CD4-positive, alpha-beta memory T cell (primary cell): Measurements from ENCODE around the gene SHANK3. TPM values are rescaled to one million over a fixed set of nuclear protein-coding genes. Genes with fewer than 3 reads are reported as not detected.

Experiments
- CTCF ChIA-PET: fragments of 350-600 bp; sonication (Branson Sonifier 250); formaldehyde crosslinking; loops from one replicate; lab custom pipeline; 2021; ENCODE audit warnings: inconsistent platforms; ENCODE audit not compliant: partially characterized antibody; lab: Charles Lee
- POLR2A ChIA-PET: fragments of 350-600 bp; sonication (Branson Sonifier 250); formaldehyde crosslinking; loops from one replicate; lab custom pipeline; 2021; ENCODE audit not compliant: partially characterized antibody; lab: Charles Lee
- DNase-seq, 5 donors: peaks; one replicate each; pipeline versions ENCODE4 v3.0.0 to v3.0.0-alpha.2; 2020 to 2022; ENCODE audit warnings: mixed read lengths in 1 of 5
- H3K27ac ChIP-seq: one replicate; pipeline ENCODE4 v1.7.0; 2013; ENCODE audit warnings: low read depth, low read length
- H3K27me3 ChIP-seq: 2 replicates; pipeline ENCODE4 v1.7.0; 2013; ENCODE audit warnings: mild to moderate bottlenecking, low read length, moderate library complexity; ENCODE audit not compliant: insufficient read depth
- H3K36me3 ChIP-seq: 2 replicates; pipeline ENCODE4 v1.7.0; 2013; ENCODE audit warnings: mild to moderate bottlenecking, low read length, moderate library complexity; ENCODE audit not compliant: insufficient read depth
- H3K4me1 ChIP-seq: 2 replicates; pipeline ENCODE4 v1.7.0; 2013; ENCODE audit warnings: mild to moderate bottlenecking, low read length, moderate library complexity; ENCODE audit not compliant: insufficient read depth
- H3K4me3 ChIP-seq, 2 donors: one replicate each; pipeline ENCODE4 v1.7.0; 2013; ENCODE audit warnings: low read length in 2 of 2, mild to moderate bottlenecking in 1 of 2
- H3K9me3 ChIP-seq, 2 donors: one replicate each; pipeline ENCODE4 v1.7.0; 2013; ENCODE audit warnings: low read length in 2 of 2, control low read depth in 1 of 2; ENCODE audit not compliant: control insufficient read depth in 1 of 2
- H3K27ac Mint-ChIP-seq, 7 donors: one replicate each; pipeline ENCODE4 v1.8.0; 2020 to 2021; ENCODE audit warnings: mixed read lengths in 7 of 7, mild to moderate bottlenecking in 6 of 7, inconsistent platforms in 3 of 7, moderate library complexity in 3 of 7
- H3K27me3 Mint-ChIP-seq, 2 donors: one replicate each; pipeline ENCODE4 v1.8.0; 2020 to 2021; ENCODE audit warnings: mixed read lengths in 2 of 2
- H3K36me3 Mint-ChIP-seq, 2 donors: one replicate each; pipeline ENCODE4 v1.8.0; 2020 to 2021; ENCODE audit warnings: mixed read lengths in 2 of 2, inconsistent platforms in 1 of 2, mild to moderate bottlenecking in 1 of 2
- H3K4me1 Mint-ChIP-seq, 4 donors: one replicate each; pipeline ENCODE4 v1.8.0; 2020 to 2021; ENCODE audit warnings: mixed read lengths in 4 of 4, mild to moderate bottlenecking in 1 of 4
- H3K4me3 Mint-ChIP-seq, 8 donors: one replicate each; pipeline ENCODE4 v1.8.0; 2020 to 2021; ENCODE audit warnings: mixed read lengths in 8 of 8, mild to moderate bottlenecking in 7 of 8, moderate library complexity in 6 of 8, inconsistent platforms in 3 of 8
- H3K9me3 Mint-ChIP-seq, 8 donors: one replicate each; pipeline ENCODE4 v1.8.0; 2020 to 2021; ENCODE audit warnings: mixed read lengths in 8 of 8, mild to moderate bottlenecking in 5 of 8, inconsistent platforms in 3 of 8, moderate library complexity in 1 of 8
- intact Hi-C: fragments of 100-400 bp; cut with micrococcal nuclease; formaldehyde crosslinking; loops from one replicate; pipeline ENCODE4 v1.15.1; 2023
- polyA plus RNA-seq, 2 donors: library from polyadenylated mRNA; unstranded; fragments of 300-500 nt; fragmentation: Illumina TruSeq; gene quantifications; one replicate each; pipeline ENCODE4 v1.2.3, GENCODE V29; 2021
- total RNA-seq, 2 experiments: library from RNA; stranded (reverse); gene quantifications; one replicate each; pipeline ENCODE4 v1.2.3, GENCODE V29; 2021

SHANK3 gene
- total and polyA plus RNA-seq, 4 experiments from 2014 or later = not detected

DNA sequence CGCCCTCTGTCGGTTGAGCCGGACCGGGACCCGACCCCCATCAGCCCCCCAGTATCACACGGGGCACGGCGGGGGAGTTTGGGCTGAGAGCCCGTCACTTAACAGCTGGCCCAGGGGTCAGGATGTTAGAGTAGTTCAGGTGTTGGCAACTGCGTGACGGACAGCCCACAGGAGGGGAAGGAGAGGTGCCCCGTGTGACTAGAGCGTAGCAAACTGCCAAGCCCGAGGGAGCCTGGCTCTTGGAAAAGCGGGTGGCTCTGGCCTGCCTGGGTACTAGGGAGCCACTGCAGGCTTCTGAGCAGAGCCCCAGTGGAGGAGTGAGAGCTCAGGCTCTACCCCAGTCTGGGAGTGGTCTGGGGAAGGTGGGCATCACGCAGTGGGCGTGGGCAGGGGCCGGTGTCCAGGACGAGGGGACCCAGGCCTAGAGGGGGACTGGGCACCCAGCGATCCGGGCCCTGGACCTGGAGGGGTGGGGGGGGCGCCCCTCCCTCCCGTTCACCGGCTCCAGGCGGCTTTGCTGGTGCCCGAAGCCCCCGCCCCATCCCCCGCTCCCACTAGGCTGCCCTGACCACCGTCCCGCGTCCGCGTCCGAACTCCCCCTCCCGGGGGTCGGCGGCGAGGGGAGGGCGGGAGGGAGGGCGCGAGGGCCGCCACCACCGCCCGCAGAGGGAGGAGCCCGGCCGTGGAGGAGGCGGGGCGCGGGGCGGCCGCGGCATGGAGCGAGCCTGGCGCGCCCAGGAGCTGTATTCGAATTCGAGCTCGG is 24.4 kb downstream of the SHANK3 start:
- DNase-seq = no peak
- POLR2A ChIA-PET = no interaction called here

DNA sequence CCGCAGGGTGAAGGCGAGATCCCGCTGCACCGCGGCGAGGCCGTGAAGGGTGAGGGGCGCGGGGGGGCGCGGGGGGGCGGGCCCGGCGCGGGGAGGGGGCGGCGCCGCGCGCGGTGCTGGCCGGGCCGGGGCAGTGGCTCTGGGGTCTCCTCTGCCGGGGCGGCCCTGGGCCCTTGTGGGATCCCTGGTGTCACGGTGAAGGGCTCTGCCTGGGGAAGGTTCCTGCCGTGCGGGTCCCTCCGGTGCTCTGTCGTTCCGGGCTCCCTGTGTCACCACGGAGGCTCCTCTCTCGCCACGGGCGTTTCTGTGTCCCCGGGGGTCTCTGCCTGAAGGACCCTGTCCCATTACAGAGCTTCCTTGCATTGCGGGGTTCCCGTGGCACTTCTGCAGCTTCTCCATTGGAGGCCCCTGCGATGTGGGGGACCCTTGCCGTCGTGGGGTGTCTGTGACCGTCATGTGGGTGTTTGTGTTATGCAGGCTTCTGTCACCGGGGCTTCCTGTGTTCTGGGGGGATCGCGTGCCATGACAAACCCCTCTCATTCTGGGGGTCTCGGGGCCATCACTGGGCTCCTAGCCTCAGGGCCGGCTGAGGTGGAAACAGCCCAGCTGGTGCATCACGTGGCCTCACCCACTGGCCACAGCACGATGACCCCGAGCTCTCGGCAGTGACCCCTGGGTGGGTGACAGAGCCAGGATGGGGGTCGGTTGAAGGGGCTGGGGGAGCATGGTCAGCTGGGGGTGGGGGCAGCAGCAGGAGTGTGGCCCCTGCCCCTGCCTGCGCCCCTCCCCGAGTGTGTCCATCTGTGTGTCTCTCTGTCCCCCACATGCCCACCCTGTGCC is 25.3 kb downstream of the SHANK3 start:
- Histone ChIP-seq H3K4me1 (peaks cover 10% of the 10 kb centered on the region), H3K9me3 (no peaks in the 10 kb centered on the region), H3K27me3 (no peaks in the 10 kb centered on the region), H3K27ac (no peak overlapping the region), H3K4me3 (no peak overlapping the region), H3K36me3 (no peaks in the 10 kb centered on the region)
- H3K9me3 Mint-ChIP-seq = no peaks in the 10 kb centered on the region
- H3K4me3 Mint-ChIP-seq = no peak overlapping the region
- H3K36me3 Mint-ChIP-seq = no peaks in the 10 kb centered on the region
- DNase-seq = no peak
- ChIA-PET CTCF (no interaction called here), POLR2A (no interaction called here)
- intact Hi-C loops = no loop called here
- H3K27me3 Mint-ChIP-seq = peaks cover 0 to 4% of the 10 kb centered on the region in 2 donors
- H3K27ac Mint-ChIP-seq = no peak overlapping the region
- H3K4me1 Mint-ChIP-seq = peaks cover 9 to 18% (median 11%) of the 10 kb centered on the region in 4 donors

More for the DNA sequence above, 24.4 kb downstream of the SHANK3 start:
- no peak overlapping the region for H3K4me3 ChIP-seq
- CTCF ChIA-PET = no interaction called here
- no peak overlapping the region for H3K27ac Mint-ChIP-seq
- H3K4me1 ChIP-seq = peaks cover 1% of the 10 kb centered on the region
- intact Hi-C loops = no loop called here
- no peaks in the 10 kb centered on the region for H3K27me3 ChIP-seq
- no peaks in the 10 kb centered on the region for H3K36me3 ChIP-seq
- no peaks in the 10 kb centered on the region for H3K9me3 ChIP-seq
- peaks cover 0 to 4% (median 0%) of the 10 kb centered on the region in 8 donors for H3K9me3 Mint-ChIP-seq
- peaks cover 0 to 4% of the 10 kb centered on the region in 2 donors for H3K27me3 Mint-ChIP-seq
- no peak overlapping the region for H3K4me3 Mint-ChIP-seq
- no peak overlapping the region for H3K27ac ChIP-seq
- H3K36me3 Mint-ChIP-seq = no peaks in the 10 kb centered on the region
- H3K4me1 Mint-ChIP-seq = peaks cover 1 to 9% (median 3%) of the 10 kb centered on the region in 4 donors

DNA sequence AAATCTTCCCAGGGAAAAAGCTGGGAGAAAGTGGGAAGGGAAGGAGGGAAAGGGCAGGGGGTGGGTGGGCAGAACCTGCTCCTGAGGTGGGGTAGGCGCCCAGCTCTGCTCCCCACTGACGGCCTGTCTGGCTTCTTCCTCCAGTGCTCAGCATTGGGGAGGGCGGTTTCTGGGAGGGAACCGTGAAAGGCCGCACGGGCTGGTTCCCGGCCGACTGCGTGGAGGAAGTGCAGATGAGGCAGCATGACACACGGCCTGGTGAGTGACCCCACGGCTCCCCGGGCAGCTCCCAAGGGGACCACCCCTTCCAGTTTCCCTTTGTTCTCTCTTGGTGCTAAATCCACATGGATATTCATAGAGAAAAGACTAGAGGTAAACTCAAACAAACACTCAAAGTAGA is 25.9 kb downstream of the SHANK3 start:
- Mint-ChIP-seq H3K4me3 (no peak overlapping the region), H3K36me3 (no peaks in the 10 kb centered on the region), H3K27me3 (peaks cover 0 to 2% of the 10 kb centered on the region in 2 donors), H3K27ac (no peak overlapping the region), H3K9me3 (no peaks in the 10 kb centered on the region), H3K4me1 (peaks cover 9 to 23% (median 11%) of the 10 kb centered on the region in 4 donors)
- DNase-seq = no peak
- H3K9me3 ChIP-seq = no peaks in the 10 kb centered on the region
- no peaks in the 10 kb centered on the region for H3K27me3 ChIP-seq
- ChIA-PET POLR2A (no interaction called here), CTCF (no interaction called here)
- peaks cover 11% of the 10 kb centered on the region for H3K4me1 ChIP-seq
- intact Hi-C loops = no loop called here
- H3K27ac ChIP-seq = no peak overlapping the region
- no peak overlapping the region for H3K4me3 ChIP-seq
- no peaks in the 10 kb centered on the region for H3K36me3 ChIP-seq

DNA sequence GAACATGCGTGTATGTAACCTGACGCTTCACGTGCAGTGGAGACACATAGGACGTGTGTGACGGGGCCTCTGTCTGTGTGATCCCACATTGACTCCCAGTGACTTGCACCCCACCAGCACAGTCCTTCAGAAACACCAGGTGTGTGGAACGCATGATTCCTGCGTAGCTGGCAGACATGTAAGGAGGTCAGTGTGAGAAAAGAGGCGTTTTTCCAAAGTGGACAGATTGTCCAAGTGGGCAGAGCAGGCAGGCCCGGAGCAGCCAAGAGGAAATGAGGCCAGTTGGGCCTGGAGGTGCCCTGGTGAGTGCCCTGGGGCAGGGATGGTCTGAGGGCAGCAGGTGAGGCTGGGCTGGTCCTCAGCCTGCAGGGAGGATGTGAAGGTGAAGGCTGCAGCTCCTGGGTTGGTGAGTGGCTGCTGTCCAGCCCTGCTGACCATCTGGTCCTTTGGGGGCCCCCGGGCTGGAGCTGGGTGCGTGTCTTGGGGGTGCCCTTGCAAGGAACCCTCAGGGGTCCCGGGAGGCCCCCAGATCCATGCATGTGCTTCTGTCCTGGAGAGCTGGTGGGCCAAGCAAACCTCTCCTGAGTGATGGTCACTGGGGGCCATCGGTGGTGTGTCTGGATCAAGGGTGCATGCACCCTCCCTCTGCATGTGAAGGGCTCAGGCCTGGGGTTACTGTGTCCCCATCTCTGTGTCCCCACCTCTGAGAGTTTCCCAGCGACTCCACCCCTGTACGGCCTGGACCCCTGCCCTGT is 26.6 kb downstream of the SHANK3 start:
- ChIA-PET CTCF (no interaction called here), POLR2A (no interaction called here)
- Histone ChIP-seq H3K4me3 (no peak overlapping the region), H3K27me3 (no peaks in the 10 kb centered on the region), H3K9me3 (no peaks in the 10 kb centered on the region), H3K36me3 (no peaks in the 10 kb centered on the region), H3K27ac (no peak overlapping the region), H3K4me1 (peaks cover 11% of the 10 kb centered on the region)
- Mint-ChIP-seq H3K36me3 (no peaks in the 10 kb centered on the region), H3K4me3 (no peak overlapping the region), H3K27me3 (peaks cover 0 to 2% of the 10 kb centered on the region in 2 donors), H3K27ac (no peak overlapping the region), H3K4me1 (peaks cover 9 to 23% (median 11%) of the 10 kb centered on the region in 4 donors), H3K9me3 (no peaks in the 10 kb centered on the region)
- DNase-seq = no peak
- intact Hi-C loops = no loop called here

DNA sequence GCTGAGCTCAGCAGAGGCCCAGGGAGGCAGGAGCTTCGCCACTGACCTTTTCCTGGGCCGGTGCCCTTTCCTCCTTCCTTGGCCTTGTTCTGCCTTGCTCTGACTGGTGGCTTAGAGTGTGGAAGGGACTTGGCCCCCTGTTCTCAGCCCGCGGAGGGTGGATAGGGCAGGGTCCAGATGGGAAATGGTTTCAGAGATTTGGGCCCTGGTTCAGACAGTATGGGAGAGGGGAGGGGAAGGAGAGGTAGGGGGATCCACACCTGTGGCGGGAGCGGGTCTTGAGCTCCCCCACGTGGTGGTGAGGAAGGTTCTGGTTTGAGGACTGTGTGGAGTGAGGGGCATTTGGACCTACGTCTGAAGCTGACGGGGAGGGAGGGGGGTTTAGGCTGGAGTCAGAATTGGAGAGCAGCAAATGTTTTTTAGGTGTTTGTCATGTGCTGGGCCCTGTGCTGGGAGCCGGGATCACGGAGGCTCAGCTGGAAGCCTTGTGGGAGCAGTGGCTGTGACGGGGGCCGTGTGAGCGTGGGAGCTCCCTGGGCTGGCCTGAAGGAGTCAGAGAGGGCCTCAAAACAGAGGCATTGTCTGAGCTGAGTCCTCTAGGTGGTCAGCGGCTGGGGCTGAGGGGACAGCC is 27.2 kb downstream of the SHANK3 start:
- H3K27me3 ChIP-seq = no peaks in the 10 kb centered on the region
- H3K9me3 ChIP-seq = no peaks in the 10 kb centered on the region
- CTCF ChIA-PET = interaction anchor here (0.7 kb wide), 1 partner anchor 32 kb away, joined by 3 read pairs; no protein-coding TSS in a partner anchor
- Mint-ChIP-seq H3K36me3 (no peaks in the 10 kb centered on the region), H3K27me3 (peaks cover 0 to 2% of the 10 kb centered on the region in 2 donors), H3K4me3 (no peak overlapping the region), H3K27ac (no peak overlapping the region), H3K4me1 (peaks cover 9 to 23% (median 11%) of the 10 kb centered on the region in 4 donors), H3K9me3 (no peaks in the 10 kb centered on the region)
- POLR2A ChIA-PET = no interaction called here
- no peak for DNase-seq
- peaks cover 11% of the 10 kb centered on the region for H3K4me1 ChIP-seq
- no peak overlapping the region for H3K27ac ChIP-seq
- H3K4me3 ChIP-seq = no peak overlapping the region
- intact Hi-C loops = no loop called here
- H3K36me3 ChIP-seq = no peaks in the 10 kb centered on the region

DNA sequence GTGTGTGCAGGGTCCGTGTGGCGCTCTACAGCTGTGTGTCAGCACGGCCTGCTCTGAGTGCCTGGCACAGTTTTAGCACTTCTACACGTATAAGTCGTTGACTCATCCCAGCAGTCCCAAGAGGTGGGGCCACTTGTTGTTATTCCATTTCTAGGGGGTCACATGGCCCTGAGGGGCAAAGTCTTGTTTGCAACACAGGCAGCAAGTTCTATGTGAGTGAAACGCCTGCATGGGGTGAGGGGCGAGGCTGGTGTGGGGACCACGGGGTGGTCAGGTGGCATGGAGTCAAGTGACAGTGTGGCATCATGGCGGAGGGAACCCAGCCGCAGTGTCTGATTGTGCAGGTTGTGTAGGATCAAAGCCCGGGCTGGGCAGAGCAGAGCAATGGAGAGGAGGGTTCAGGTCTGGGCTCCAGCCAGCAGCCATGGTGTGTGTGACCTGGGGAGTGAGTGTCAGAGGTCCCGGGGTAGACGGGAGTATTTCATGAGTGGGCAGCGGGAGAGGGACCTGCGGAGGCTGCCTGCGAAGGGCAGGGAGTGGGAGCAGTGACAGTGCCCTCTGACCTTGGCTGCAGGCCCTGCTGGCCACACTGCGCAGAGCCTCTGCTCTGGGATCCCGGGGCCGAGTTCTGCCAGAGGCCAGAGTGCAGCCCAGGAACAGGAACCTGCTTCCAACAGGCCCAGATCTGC is 27.9 kb downstream of the SHANK3 start:
- no peaks in the 10 kb centered on the region for H3K36me3 ChIP-seq
- peaks cover 9 to 23% (median 11%) of the 10 kb centered on the region in 4 donors for H3K4me1 Mint-ChIP-seq
- H3K4me1 ChIP-seq = peaks cover 11% of the 10 kb centered on the region
- ChIA-PET CTCF (interaction anchor here (0.7 kb wide), 1 partner anchor 31 kb away, joined by 3 read pairs; no protein-coding TSS in a partner anchor), POLR2A (no interaction called here)
- H3K36me3 Mint-ChIP-seq = no peaks in the 10 kb centered on the region
- no peak overlapping the region for H3K4me3 Mint-ChIP-seq
- DNase-seq = no peak
- H3K27me3 Mint-ChIP-seq = no peaks in the 10 kb centered on the region
- intact Hi-C loops = no loop called here
- no peak overlapping the region for H3K4me3 ChIP-seq
- H3K9me3 ChIP-seq = no peaks in the 10 kb centered on the region
- H3K27me3 ChIP-seq = no peaks in the 10 kb centered on the region
- H3K27ac ChIP-seq = no peak overlapping the region
- peak overlapping the region in 1 of 7 donors; percentile 17 for H3K27ac Mint-ChIP-seq
- H3K9me3 Mint-ChIP-seq = no peaks in the 10 kb centered on the region
